ENCODE data around the gene FRMD4A.

GRCh38 chr10:14022052-14022451, 308.7 kb downstream of the FRMD4A start:
- TF ChIP-seq, protein P1, sequence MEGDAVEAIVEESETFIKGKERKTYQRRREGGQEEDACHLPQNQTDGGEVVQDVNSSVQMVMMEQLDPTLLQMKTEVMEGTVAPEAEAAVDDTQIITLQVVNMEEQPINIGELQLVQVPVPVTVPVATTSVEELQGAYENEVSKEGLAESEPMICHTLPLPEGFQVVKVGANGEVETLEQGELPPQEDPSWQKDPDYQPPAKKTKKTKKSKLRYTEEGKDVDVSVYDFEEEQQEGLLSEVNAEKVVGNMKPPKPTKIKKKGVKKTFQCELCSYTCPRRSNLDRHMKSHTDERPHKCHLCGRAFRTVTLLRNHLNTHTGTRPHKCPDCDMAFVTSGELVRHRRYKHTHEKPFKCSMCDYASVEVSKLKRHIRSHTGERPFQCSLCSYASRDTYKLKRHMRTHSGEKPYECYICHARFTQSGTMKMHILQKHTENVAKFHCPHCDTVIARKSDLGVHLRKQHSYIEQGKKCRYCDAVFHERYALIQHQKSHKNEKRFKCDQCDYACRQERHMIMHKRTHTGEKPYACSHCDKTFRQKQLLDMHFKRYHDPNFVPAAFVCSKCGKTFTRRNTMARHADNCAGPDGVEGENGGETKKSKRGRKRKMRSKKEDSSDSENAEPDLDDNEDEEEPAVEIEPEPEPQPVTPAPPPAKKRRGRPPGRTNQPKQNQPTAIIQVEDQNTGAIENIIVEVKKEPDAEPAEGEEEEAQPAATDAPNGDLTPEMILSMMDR (IDR thresholded peaks at IDR 0.05; ENCODE audit: poor library complexity): no peak
- TF ChIP-seq EZH2 (IDR thresholded peaks at IDR 0.05; ENCODE audit: borderline replicate concordance): no peak

Measured in hepatocyte (in vitro differentiated cells).